ENCODE data around the gene NIPBL. TPM values are rescaled to one million over a fixed set of nuclear protein-coding genes. Genes with fewer than 3 reads are reported as not detected.

NIPBL gene
- total and polyA plus RNA-seq, 2 of the 8 experiments (the other 6 are each of a cell fraction or from before 2014, with no cell fraction given): 21.1 to 53.5 TPM

DNA sequence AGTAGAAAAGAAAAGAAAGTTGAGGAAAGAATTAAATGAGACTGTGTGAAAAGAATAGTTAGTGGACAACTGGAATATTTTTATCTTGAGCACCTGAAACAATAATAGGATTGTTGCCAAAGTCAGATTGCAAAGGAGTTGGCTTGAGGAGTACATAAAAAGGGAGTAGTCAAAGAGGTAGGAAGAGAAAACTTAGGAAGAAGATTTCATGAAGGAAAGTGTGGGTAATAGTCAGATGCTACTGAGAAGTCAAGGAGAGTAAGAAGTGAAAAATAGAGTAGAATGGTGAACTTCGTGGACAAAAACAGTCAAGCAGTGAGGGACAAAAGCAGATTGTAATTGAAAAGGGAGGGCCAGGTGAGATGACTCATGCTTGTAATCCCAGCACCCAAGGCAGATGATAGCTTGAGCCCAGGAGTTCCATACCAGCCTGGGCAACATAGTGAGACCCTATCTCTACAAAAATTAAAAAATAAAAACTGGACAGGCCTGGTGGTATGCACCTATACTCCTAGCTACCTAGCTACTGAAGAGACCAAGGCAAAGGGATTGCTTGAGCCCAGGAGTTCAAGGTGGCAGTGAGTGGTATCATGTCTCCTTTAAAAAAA, 178.9 kb downstream of the NIPBL start:
- Histone ChIP-seq H3K9ac (replicated peaks in 1 of 4; ENCODE audit: extremely low read depth in 1 of 4, low read depth in 3 of 4, low read length in 3 of 4) (no peak overlapping the region), H2BK5ac (ENCODE audit: low read depth, low read length) (no peak overlapping the region), H2AK5ac (ENCODE audit: low read depth, low read length) (no peak overlapping the region), H3K27me3 (replicated peaks in 1 of 4; ENCODE audit: control insufficient read depth in 3 of 4, extremely low read depth in 1 of 4, insufficient read depth in 3 of 4, low read length in 3 of 4) (no peaks in the 10 kb centered on the region), H3K9me3 (ENCODE audit: insufficient read depth in 2 of 2, low read depth in 1 of 2, low read length in 1 of 2) (no peaks in the 10 kb centered on the region), H3K56ac (replicated peaks; ENCODE audit: insufficient read length, low read depth, low read length) (no peak overlapping the region), H3K18ac (ENCODE audit: extremely low read depth, low read length) (no peak overlapping the region), H3K79me2 (ENCODE audit: control insufficient read depth in 1 of 2, insufficient read depth in 2 of 2, low read length in 2 of 2) (no peaks in the 10 kb centered on the region), H2BK12ac (ENCODE audit: low read depth, low read length) (no peak overlapping the region), H3K4me2 (ENCODE audit: insufficient read depth in 1 of 2, low read depth in 2 of 2, low read length in 2 of 2) (no peak overlapping the region), H4K20me1 (replicated peaks in 1 of 2; ENCODE audit: control insufficient read depth in 1 of 2, insufficient read depth in 2 of 2, low read length in 2 of 2) (no peaks in the 10 kb centered on the region), H3K4ac (replicated peaks; ENCODE audit: insufficient read length, low read depth, low read length) (no peak overlapping the region), H3K4me3 (ENCODE audit: extremely low read depth in 1 of 4, insufficient read depth in 2 of 4, low read depth in 3 of 4, low read length in 4 of 4) (no peak overlapping the region), H2AFZ (ENCODE audit: low read length) (no peak overlapping the region), H4K5ac (ENCODE audit: insufficient read length, low read depth, low read length) (no peak overlapping the region), H2BK20ac (ENCODE audit: low read length) (no peak overlapping the region), H4K8ac (ENCODE audit: extremely low read depth, insufficient read depth, low read length) (no peak overlapping the region), H3K4me1 (replicated peaks in 1 of 4; ENCODE audit: control insufficient read depth in 3 of 4, insufficient read depth in 4 of 4, low read length in 3 of 4) (no peaks in the 10 kb centered on the region), H3K14ac (ENCODE audit: insufficient read length) (no peak overlapping the region), H3K27ac (ENCODE audit: low read depth, low read length) (no peak overlapping the region), H3K23ac (ENCODE audit: insufficient read length) (no peak overlapping the region), H3K36me3 (ENCODE audit: control insufficient read depth in 2 of 4, insufficient read depth in 4 of 4, low read length in 3 of 4) (peaks cover 0 to 55% (median 5%) of the 10 kb centered on the region in 4 experiments; a peak in 2 of 8 replicates), H3K23me2 (ENCODE audit: low read depth, low read length) (no peaks in the 10 kb centered on the region), H3K79me1 (ENCODE audit: low read depth, low read length) (no peaks in the 10 kb centered on the region), H2BK120ac (replicated peaks; ENCODE audit: low read depth, low read length) (no peak overlapping the region), H4K91ac (replicated peaks; ENCODE audit: insufficient read length, low read length) (no peak overlapping the region), H2BK15ac (ENCODE audit: low read length) (no peak overlapping the region)
- POLR2A ChIA-PET (ENCODE audit: partially characterized antibody): no interaction called here
- CTCF ChIA-PET (ENCODE audit: partially characterized antibody): interaction anchor here (1.5 kb wide), 1 partner anchor 64 kb away, joined by 6 read pairs; no protein-coding TSS in a partner anchor
- no peak for DNase-seq (ENCODE audit: low read depth in 1 of 2, low spot score in 2 of 2)
- FAIRE-seq: no peak
- WGBS, 2 experiments (ENCODE audit: extremely low coverage in 1 of 2, insufficient coverage in 1 of 2, insufficient read length in 1 of 2, insufficient replicate concordance in 2 of 2, low coverage in 1 of 2, low lambda C conversion rate in 2 of 2, missing lambda C conversion rate in 1 of 2): 83% methylated on average over 1 of the region's 1 CpG; no CpG with 5 or more reads in 1 of the 2 experiments
- peak; percentile 14; the same call in 1 of the 2 replicates for TF ChIP-seq JUND (IDR thresholded peaks at IDR 0.05; ENCODE audit: low read length)
- TF ChIP-seq RNF2 (IDR thresholded peaks at IDR 0.05; ENCODE audit: borderline replicate concordance, low read depth, low read length, missing control alignments, poor library complexity, severe bottlenecking): no peak
- no peak for TF ChIP-seq RFX5 (IDR thresholded peaks at IDR 0.05; ENCODE audit: borderline replicate concordance, low read depth, low read length)
- no peak for TF ChIP-seq SP2 (IDR thresholded peaks at IDR 0.05; ENCODE audit: low read length)

Data from H1 (cell line).